Large intestine (tissue), 3 donors: ENCODE results near the gene PKP2. TPM values are rescaled to one million over a fixed set of nuclear protein-coding genes. Genes with fewer than 3 reads are reported as not detected.
"Not testable (repeated sequence)": the region's sequence is repeated elsewhere in the genome, so short reads cannot be mapped to it uniquely, and the experiment has no call there.

Experiments
- DNase-seq, 2 donors: peaks; one replicate each; pipeline versions ENCODE4 v3.0.0 to v3.0.0-alpha.2; 2013
- H3K27ac ChIP-seq: one replicate; pipeline ENCODE4 v1.5.1; 2013; ENCODE audit warnings: low read length
- H3K27me3 ChIP-seq: 2 replicates; pipeline ENCODE4 v1.6.1; 2013; ENCODE audit warnings: low read length; ENCODE audit not compliant: control insufficient read depth, insufficient read depth
- H3K36me3 ChIP-seq: 2 replicates; pipeline ENCODE4 v1.6.1; 2013; ENCODE audit warnings: low read length; ENCODE audit not compliant: control insufficient read depth, insufficient read depth
- H3K4me1 ChIP-seq: one replicate; pipeline ENCODE4 v1.6.1; 2013; ENCODE audit warnings: low read length; ENCODE audit not compliant: control insufficient read depth, insufficient read depth
- H3K4me3 ChIP-seq: one replicate; pipeline ENCODE4 v1.5.1; 2013; ENCODE audit warnings: low read length
- H3K9me3 ChIP-seq: one replicate; pipeline ENCODE4 v1.6.1; 2013; ENCODE audit warnings: mild to moderate bottlenecking, low read depth, low read length, moderate library complexity; ENCODE audit not compliant: control insufficient read depth
- WGBS: methylation state at CpG from one replicate; pipeline ENCODE4 v1.1.5; 2013; ENCODE audit warnings: low lambda C conversion rate; ENCODE audit not compliant: insufficient coverage; 5-methylcytosine and 5-hydroxymethylcytosine counted together
- polyA plus RNA-seq: library from polyadenylated mRNA; unstranded; fragments of 120-200 nt; gene quantifications from one replicate; pipeline ENCODE4 v1.2.1, GENCODE V29; 2013

The PKP2 gene
- polyA plus RNA-seq, 1 donor: 37.1 TPM

GRCh38 chr12:32887058-32887457 lies 9.5 kb downstream of the PKP2 start:
- Histone ChIP-seq H3K36me3 (no peaks in the 10 kb centered on the region), H3K27me3 (no peaks in the 10 kb centered on the region), H3K4me3 (no peak overlapping the region), H3K27ac (no peak overlapping the region), H3K9me3 (no peaks in the 10 kb centered on the region), H3K4me1 (peaks cover 10% of the 10 kb centered on the region)
- no CpG with 5 or more reads among the region's 3 CpGs for WGBS
- no peak for DNase-seq

DNA sequence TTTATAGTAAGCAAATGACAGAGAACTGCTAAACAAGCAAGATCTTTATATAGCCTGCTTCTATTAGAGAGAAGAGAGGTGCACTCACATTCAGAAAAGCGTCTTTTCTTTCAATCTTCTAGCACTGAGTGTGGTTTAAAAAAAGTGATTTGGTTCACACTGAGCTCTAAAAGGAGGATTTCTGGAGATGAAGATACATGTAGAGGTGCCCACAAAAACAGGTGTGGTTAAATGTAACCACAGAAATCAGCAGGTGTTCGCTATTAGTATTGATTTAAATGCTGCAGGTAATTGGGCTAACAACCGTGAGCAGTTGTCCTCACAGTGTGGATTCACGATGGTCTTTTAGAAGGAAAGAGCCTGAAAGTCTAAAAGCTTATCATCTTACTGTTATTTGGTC lies 10.7 kb downstream of the PKP2 start:
- Histone ChIP-seq H3K27ac (no peak overlapping the region), H3K4me1 (no peaks in the 10 kb centered on the region), H3K27me3 (no peaks in the 10 kb centered on the region), H3K9me3 (no peaks in the 10 kb centered on the region), H3K36me3 (no peaks in the 10 kb centered on the region), H3K4me3 (no peak overlapping the region)
- no CpG with 5 or more reads among the region's 4 CpGs for WGBS
- no peak for DNase-seq

GRCh38 chr12:32884962-32885361 lies 11.6 kb downstream of the PKP2 start:
- Histone ChIP-seq H3K27ac (no peak overlapping the region), H3K27me3 (no peaks in the 10 kb centered on the region), H3K36me3 (no peaks in the 10 kb centered on the region), H3K4me1 (no peaks in the 10 kb centered on the region), H3K9me3 (peaks cover 4% of the 10 kb centered on the region), H3K4me3 (no peak overlapping the region)
- DNase-seq: no peak
- WGBS: 40% methylated on average over 1 of the region's 4 CpGs

- H3K4me3 ChIP-seq: no peak overlapping the region
- H3K27ac ChIP-seq: no peak overlapping the region
- H3K36me3 ChIP-seq: peaks cover 12% of the 10 kb centered on the region
- peaks cover 5% of the 10 kb centered on the region for H3K9me3 ChIP-seq
- peaks cover 8% of the 10 kb centered on the region for H3K4me1 ChIP-seq
- H3K27me3 ChIP-seq: no peaks in the 10 kb centered on the region
- DNase-seq: no peak
- no CpG with 5 or more reads among the region's 7 CpGs for WGBS
Measured at GRCh38 chr12:32881702-32882101, 14.9 kb downstream of the PKP2 start.

DNA sequence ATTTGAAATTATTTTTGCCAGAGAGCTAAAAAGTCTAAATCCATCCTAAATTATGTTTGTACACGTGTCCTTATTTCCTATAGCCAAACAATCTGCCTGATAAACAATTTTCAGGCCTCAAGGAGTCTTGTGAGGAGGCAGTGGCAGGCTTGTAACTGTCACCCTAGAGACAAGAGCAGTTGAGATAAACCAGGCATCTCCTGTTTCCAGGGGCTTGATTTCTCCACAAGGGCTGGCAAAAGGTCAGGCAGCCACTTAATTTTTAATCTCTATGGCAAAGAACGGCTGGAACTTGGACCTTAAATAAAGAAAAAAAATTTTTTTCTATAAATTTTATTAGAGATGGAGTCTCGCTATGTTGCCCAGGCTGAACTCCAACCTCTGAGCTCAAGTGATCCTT lies 15.5 kb downstream of the PKP2 start:
- DNase-seq: no peak
- Histone ChIP-seq H3K4me1 (peaks cover 14% of the 10 kb centered on the region), H3K36me3 (peaks cover 12% of the 10 kb centered on the region), H3K27me3 (no peaks in the 10 kb centered on the region), H3K9me3 (peaks cover 5% of the 10 kb centered on the region), H3K27ac (no peak overlapping the region), H3K4me3 (no peak overlapping the region)
- no CpG with 5 or more reads among the region's 3 CpGs for WGBS

- Histone ChIP-seq H3K27ac (peak overlapping the region; percentile 47), H3K4me1 (peaks cover 30% of the 10 kb centered on the region), H3K36me3 (peaks cover 12% of the 10 kb centered on the region)
- not testable (repeated sequence) for H3K4me3 ChIP-seq, DNase-seq, H3K9me3 ChIP-seq, H3K27me3 ChIP-seq
- WGBS: no CpG with 5 or more reads among the region's 7 CpGs
Measured at GRCh38 chr12:32879066-32879465, 17.5 kb downstream of the PKP2 start.

DNA sequence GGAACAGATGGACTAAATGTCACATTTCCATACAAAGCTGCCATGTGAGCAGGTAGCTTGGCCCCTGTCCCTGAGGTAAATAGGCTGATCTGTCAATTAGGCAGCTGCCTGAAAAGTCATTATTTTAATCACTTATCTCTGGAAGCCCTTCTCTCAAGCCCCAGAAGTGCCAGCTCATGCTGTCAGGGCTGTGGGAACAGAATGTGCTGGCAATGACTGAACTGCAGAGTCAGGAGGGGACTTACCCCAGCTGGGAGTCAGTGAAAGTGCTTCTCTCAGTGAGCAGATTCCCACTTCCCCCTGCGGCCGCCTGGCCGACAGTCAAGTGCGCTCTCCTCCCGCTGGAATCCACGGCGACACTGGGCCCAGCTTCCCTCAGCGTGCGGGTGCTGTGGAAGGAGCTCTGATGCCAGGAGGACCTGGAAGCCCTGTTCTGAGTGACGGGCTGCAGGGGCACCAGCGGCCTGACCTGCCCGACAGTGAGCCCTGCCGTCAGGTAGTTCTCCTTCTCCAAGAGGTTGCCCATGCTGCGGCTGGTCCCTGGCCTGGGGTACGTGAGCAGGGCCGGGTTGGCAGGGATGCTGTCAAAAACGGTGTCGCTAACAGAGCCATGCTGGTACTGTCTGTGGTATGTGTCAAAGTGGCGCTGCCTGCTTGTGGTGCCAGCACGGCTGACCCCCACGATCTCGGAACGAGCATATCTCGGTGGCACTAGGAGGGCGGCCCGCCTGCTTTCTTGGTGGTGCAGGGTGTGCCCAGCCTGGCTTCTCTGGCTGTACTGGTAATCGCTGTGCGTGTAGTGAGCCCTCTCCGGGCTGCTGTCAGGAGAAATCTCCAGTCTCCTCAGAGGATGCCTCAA lies 18.7 kb downstream of the PKP2 start:
- peaks cover 12% of the 10 kb centered on the region for H3K36me3 ChIP-seq
- no peak overlapping the region for H3K27ac ChIP-seq
- no peak overlapping the region for H3K4me3 ChIP-seq
- peaks cover 5% of the 10 kb centered on the region for H3K9me3 ChIP-seq
- DNase-seq: no peak
- no CpG with 5 or more reads among the region's 29 CpGs for WGBS
- H3K27me3 ChIP-seq: no peaks in the 10 kb centered on the region
- H3K4me1 ChIP-seq: peaks cover 31% of the 10 kb centered on the region

DNA sequence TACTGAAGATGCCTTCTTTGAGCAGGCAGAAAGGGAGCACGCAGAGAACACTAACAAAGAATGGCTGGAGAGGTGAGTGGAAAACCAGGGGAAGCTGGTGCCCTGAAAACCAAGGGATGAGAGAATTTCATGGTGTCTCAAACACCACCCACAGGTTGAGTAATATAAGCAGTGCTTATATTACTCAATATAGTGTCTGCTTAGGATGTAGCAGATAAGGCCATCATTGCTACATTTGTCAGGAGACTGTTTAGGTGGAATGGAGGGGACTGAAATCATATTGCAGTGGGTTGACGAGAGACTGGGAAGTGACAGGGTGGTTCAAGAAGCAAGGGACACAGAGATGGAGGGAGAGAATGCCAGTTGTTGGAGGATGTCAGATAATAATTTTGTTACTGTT lies 20.6 kb downstream of the PKP2 start:
- peaks cover 5% of the 10 kb centered on the region for H3K9me3 ChIP-seq
- peaks cover 15% of the 10 kb centered on the region for H3K36me3 ChIP-seq
- H3K27ac ChIP-seq: peak overlapping the region; percentile 67
- H3K27me3 ChIP-seq: no peaks in the 10 kb centered on the region
- H3K4me3 ChIP-seq: no peak overlapping the region
- no CpG with 5 or more reads among the region's 2 CpGs for WGBS
- H3K4me1 ChIP-seq: peaks cover 31% of the 10 kb centered on the region
- peak in 1 of 2 donors; percentile 55 for DNase-seq

- DNase-seq: peak; percentile 44 to 77
- Histone ChIP-seq H3K27ac (peak overlapping the region; percentile 67), H3K36me3 (peaks cover 15% of the 10 kb centered on the region), H3K4me1 (peaks cover 31% of the 10 kb centered on the region), H3K4me3 (no peak overlapping the region), H3K9me3 (peaks cover 1% of the 10 kb centered on the region), H3K27me3 (no peaks in the 10 kb centered on the region)
- no CpG with 5 or more reads among the region's 1 CpG for WGBS
Measured at GRCh38 chr12:32874975-32875374, 21.6 kb downstream of the PKP2 start.

DNA sequence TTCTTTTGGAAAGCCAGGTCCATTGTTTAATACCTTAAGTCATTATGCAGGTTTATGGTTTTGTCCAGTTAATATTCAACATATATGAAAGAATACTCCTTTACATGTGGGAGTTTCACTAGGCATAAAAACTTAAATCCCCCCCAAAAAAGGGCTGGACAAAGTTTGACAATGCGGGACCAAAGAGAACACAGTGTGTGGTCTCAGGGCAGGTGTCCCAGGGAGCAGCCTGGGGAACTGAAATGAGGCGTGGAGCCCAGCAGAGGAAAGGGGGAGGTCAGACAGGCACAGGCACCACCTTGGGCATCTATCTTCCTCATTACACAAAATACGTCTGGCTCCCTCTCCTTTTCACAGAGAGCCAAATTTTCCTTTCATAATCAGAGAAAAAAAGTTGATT lies 22.5 kb downstream of the PKP2 start:
- Histone ChIP-seq H3K4me3 (no peak overlapping the region), H3K4me1 (peaks cover 28% of the 10 kb centered on the region), H3K9me3 (no peaks in the 10 kb centered on the region), H3K27me3 (no peaks in the 10 kb centered on the region), H3K27ac (peak overlapping the region; percentile 67), H3K36me3 (peaks cover 18% of the 10 kb centered on the region)
- DNase-seq: peak in 1 of 2 donors; percentile 58
- no CpG with 5 or more reads among the region's 3 CpGs for WGBS

GRCh38 chr12:32872416-32872815 lies 24.2 kb downstream of the PKP2 start:
- H3K27ac ChIP-seq, DNase-seq, H3K4me3 ChIP-seq, H3K9me3 ChIP-seq, H3K27me3 ChIP-seq: not testable (repeated sequence)
- Histone ChIP-seq H3K4me1 (peaks cover 27% of the 10 kb centered on the region), H3K36me3 (peaks cover 19% of the 10 kb centered on the region)
- 40% methylated on average over 1 of the region's 5 CpGs for WGBS
